HG02840 (cell line): ENCODE results near the gene ANGPT4.
"Not testable (repeated sequence)": the region's sequence is repeated elsewhere in the genome, so short reads cannot be mapped to it uniquely, and the experiment has no call there.

Experiments used
- ATAC-seq: cut with Tn5 transposase; IDR thresholded peaks from one replicate; pipeline ENCODE4 v1.9.1; 2021; ENCODE audit warnings: mild to moderate bottlenecking, moderate library complexity, moderate number of reproducible peaks; ENCODE audit not compliant: unreplicated experiment, low FRiP score

ANGPT4 gene

GRCh38 chr20:830011-830521 is 86.1 kb downstream of the ANGPT4 start:
- ATAC-seq, result no peak

GRCh38 chr20:829551-829950 is 86.6 kb downstream of the ANGPT4 start:
- ATAC-seq, result no peak

GRCh38 chr20:828987-829386 is 87.1 kb downstream of the ANGPT4 start:
- no peak for ATAC-seq

- ATAC-seq, result not testable (repeated sequence)
Observed at GRCh38 chr20:827981-828380, 88.2 kb downstream of the ANGPT4 start.

GRCh38 chr20:826695-827323 is 89.3 kb downstream of the ANGPT4 start:
- no peak for ATAC-seq

GRCh38 chr20:825710-826421 is 90.3 kb downstream of the ANGPT4 start:
- no peak for ATAC-seq

- no peak for ATAC-seq
Observed at GRCh38 chr20:824916-825315, 91.2 kb downstream of the ANGPT4 start.

GRCh38 chr20:824490-824889 is 91.6 kb downstream of the ANGPT4 start:
- ATAC-seq, result no peak

GRCh38 chr20:823574-823902 is 92.6 kb downstream of the ANGPT4 start:
- no peak for ATAC-seq

GRCh38 chr20:822651-823573 is 93.2 kb downstream of the ANGPT4 start:
- ATAC-seq, result no peak

- ATAC-seq, result no peak
Observed at GRCh38 chr20:821731-822065, 94.4 kb downstream of the ANGPT4 start.

GRCh38 chr20:821046-821730 is 94.9 kb downstream of the ANGPT4 start:
- ATAC-seq, result no peak

- ATAC-seq, result no peak
Observed at GRCh38 chr20:820323-820953, 95.7 kb downstream of the ANGPT4 start.
